ENCODE results near the gene SLC39A11.

SLC39A11 gene

DNA sequence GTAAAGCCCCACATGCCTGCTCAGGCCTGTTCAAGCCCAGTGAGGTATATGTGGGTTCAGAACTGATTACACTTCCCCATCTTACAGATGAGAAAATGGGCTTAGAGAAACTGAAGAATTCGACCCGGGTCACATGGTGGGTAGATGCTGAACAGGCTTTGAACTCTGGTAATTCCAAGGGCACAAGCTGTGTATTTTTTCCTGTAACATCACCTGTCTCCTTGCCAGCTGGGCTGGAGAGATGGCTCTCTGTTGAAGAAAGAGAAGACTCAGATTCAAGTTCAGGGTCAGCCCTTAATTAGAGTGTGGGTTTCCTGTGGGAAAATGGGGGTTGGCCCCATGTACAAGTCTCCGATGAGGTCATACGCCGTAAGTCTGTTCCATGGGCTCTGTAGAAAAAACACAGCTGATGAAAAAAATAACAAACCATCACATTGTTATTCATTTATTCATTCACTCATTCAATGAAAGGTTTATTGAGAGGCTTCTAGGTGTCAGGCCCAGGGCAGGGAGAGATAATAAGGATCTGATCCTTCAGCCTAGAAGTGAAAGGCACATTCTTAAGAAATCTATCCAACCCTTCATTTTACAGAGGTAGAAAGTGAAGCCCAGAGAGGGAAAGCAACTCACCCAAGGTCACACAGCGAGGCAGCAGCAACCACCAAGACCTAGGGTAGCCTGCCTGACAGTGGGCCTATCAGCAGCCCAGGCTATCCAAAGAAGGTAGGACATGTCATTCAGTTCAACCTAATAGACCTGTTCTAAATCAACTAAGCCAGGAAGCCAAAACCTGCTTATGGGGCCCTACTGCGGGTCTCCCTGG, 488.9 kb downstream of the SLC39A11 start:
- DNase-seq = no peak

DNA sequence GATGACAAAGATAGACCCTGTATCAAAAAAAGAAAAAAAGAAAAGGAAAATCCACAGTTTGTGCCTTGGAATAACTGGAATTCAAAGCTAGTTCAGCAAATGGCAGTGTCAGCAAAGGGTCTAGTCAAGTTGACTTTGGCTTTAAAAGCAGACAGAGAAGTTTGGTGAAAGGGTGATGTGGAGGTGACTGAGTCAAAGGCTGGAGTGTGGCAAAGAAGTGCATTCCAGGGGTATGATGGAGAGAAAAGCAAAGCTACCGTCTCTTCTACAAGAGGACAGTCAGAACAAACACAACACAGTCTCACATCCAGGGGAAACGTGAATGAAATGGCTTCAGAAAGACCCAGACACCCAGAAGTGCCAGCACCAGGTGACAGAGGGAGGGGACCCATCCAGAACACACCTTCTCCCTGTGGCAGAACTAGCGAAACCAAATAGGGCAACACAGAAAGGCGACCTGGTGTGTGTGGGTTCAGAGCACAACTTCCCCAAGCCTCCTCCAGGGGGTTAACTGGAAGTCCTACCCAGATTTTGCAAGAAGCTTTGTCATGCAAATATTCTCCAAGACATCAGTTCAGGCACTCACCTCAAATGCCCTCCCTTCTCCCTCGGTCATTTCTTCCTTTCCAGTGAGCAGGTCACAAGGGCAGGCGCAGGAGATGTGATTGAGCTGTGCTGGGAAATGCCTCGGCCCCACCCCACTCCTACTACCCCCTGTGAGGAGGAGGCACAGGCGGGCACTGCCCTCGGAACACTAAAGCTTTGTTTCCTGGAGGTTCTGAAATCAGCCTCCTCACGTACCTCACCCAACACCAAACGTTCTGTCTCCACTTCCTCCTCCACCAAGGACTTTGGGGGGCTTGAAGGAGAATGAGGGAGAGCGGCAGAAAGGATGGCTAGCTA, 489.7 kb downstream of the SLC39A11 start:
- DNase-seq = no peak

DNA sequence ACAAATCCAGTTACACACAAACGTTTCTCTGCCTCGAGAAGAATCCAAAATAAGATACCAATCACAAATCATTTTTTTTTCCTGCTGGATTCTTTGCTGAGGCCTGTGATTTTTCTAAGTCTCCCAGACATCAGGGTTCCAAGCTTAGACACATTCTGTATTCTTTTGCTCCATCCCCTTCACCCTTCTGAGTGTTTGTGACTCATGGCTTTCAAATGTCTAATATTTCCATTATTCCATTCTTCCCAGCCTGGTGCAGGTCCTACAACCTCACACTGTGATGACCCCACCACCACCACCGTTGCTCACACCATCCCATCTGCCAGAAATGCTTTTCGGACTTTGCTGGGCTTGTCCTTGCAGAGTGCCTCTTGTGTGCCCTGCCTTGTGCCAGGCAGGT, 491.6 kb downstream of the SLC39A11 start:
- no peak for DNase-seq

DNA sequence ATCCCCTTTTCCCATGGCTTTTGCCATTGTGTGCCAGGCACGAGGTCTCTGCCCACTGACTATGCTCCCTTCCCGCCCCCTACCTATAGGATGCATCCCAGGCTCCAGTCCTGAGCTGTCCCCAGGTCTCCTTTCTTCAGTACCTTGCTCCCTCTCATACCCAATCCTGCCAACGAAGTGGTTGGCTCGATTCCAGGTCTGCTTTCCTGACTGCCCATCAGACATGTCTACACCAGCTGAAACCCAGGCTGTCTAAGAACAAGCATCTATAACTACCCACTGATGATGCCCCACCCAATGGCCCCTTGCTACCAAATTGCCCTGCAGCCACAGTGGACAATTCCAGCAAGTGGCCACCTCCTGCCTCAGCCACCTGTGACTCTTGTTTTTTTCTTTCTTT, 492.6 kb downstream of the SLC39A11 start:
- DNase-seq = no peak

DNA sequence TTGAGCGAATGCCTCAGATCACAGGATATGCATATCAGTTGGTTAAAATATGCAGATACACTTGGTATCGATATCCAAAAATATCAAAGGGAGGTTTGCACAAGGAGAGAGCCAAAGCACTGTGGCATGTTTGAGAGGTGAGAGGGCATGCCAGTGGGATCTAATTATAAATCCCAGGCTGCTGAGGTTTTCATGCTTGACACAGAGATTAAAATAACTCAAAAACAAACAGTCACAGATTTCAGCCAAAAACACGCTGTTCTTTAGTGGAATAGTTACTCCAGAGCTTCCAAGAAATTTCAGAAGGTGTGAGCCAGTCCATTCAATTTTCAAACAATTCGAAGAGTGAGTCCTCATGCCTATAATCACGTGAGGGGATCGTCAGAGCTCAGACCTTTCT, 493.8 kb downstream of the SLC39A11 start:
- DNase-seq = no peak

DNA sequence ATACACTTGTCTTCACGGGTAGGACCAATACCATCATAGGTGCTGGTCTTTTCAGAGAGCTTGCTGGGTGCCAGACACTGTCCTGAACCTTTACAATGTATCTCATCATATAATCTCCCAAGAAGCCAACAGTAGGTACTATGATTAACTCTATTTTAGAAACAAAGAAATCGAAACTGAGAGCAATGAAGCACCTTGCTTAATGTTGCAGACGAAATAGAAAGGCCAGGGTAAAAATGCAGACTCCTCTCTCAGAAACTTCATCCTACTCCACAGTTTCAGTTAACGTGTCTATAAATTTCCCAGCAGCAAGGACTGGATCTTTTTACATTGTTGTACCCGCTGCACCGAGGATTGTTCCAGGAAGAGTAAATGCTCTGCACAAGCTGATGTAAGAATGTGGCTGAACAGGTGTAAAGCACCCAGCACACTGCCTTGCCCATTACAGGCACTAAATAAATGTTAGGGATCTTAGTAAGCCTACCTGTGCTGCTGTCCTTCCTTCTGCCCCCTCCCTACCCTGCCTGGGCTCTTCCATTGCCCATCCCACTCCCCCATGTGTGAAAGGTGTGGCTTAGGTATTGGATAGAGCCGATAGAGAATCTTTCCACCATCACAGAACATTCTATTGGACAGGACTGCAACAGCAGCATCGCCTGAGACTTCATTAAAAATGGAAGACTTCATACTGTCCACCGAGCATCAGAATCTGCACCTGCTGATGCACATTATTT, 495.0 kb downstream of the SLC39A11 start:
- no peak for DNase-seq
